H54 (cell line): Measurements from ENCODE around the gene C6orf132.

Experiments used
- DNase-seq: peaks from one replicate; pipeline ENCODE4 v3.0.0; 2011; ENCODE audit warnings: low spot score, mixed read lengths; ENCODE audit not compliant: insufficient read length
- FAIRE-seq: peaks from 3 replicates; lab custom pipeline; 2011; peaks lifted over from hg19 to GRCh38; lab: Jason Lieb, UNC
- POLR2A ChIP-seq: IDR thresholded peaks from 2 replicates; pipeline ENCODE4 v1.6.1; 2011; ENCODE audit warnings: low read depth, mild to moderate bottlenecking, low read length

The C6orf132 gene

GRCh38 chr6:42095776-42096541 is 46.5 kb downstream of the C6orf132 start:
- TF ChIP-seq POLR2A: no peak
- DNase-seq (no peak), FAIRE-seq (no peak)

GRCh38 chr6:42095094-42095493 is 47.3 kb downstream of the C6orf132 start:
- DNase-seq (no peak), FAIRE-seq (no peak)
- TF ChIP-seq POLR2A: no peak

GRCh38 chr6:42093582-42094329 is 48.7 kb downstream of the C6orf132 start:
- no peak for DNase-seq
- no peak for TF ChIP-seq POLR2A
- no peak for FAIRE-seq

- DNase-seq (no peak), FAIRE-seq (no peak)
- no peak for TF ChIP-seq POLR2A
These were observed 50.7 kb downstream of the C6orf132 start for GRCh38 chr6:42091718-42092023.

GRCh38 chr6:42090819-42091717 is 51.4 kb downstream of the C6orf132 start:
- no peak for FAIRE-seq
- no peak for TF ChIP-seq POLR2A

GRCh38 chr6:42088101-42088591 is 54.3 kb downstream of the C6orf132 start:
- DNase-seq (peak; percentile 72), FAIRE-seq (peak; percentile 82)
- no peak for TF ChIP-seq POLR2A

More at GRCh38 chr6:42090819-42091717, 51.4 kb downstream of the C6orf132 start:
- DNase-seq: no peak

GRCh38 chr6:42086046-42087035 is 56.1 kb downstream of the C6orf132 start:
- DNase-seq (no peak), FAIRE-seq (no peak)
- no peak for TF ChIP-seq POLR2A

- FAIRE-seq: no peak
- no peak for DNase-seq
- no peak for TF ChIP-seq POLR2A
These were observed 57.5 kb downstream of the C6orf132 start for GRCh38 chr6:42084889-42085288.

- TF ChIP-seq POLR2A: no peak
- DNase-seq (no peak), FAIRE-seq (no peak)
These were observed 58.9 kb downstream of the C6orf132 start for GRCh38 chr6:42083530-42083929.

GRCh38 chr6:42079941-42080464 is 62.4 kb downstream of the C6orf132 start:
- DNase-seq (no peak), FAIRE-seq (no peak)
- no peak for TF ChIP-seq POLR2A

- TF ChIP-seq POLR2A: no peak
- DNase-seq: no peak
- no peak for FAIRE-seq
These were observed 64.0 kb downstream of the C6orf132 start for GRCh38 chr6:42078386-42078785.

GRCh38 chr6:42075159-42075838 is 67.1 kb downstream of the C6orf132 start:
- TF ChIP-seq POLR2A: no peak
- peak; percentile 86 for FAIRE-seq
- peak; percentile 61 for DNase-seq
